Pancreas (tissue), 10 donors: ENCODE results near the gene CCT3. TPM values are rescaled to one million over a fixed set of nuclear protein-coding genes. Genes with fewer than 3 reads are reported as not detected.
A peak's percentile ranks its signal among the peaks of the same experiment; 100 is the strongest.

Source experiments
- ATAC-seq, 4 donors: fragments of 200-7000 bp; cut with Tn5 transposase; one replicate each; pipeline versions ENCODE4 v1.8.0 to v1.9.1; 2020; ENCODE audit warnings: mild to moderate bottlenecking in 4 of 4, moderate library complexity in 4 of 4
- DNase-seq, 6 donors: peaks; one replicate each; pipeline ENCODE4 v3.0.0-alpha.2; 2020
- FAIRE-seq: peaks from 2 replicates; lab custom pipeline; 2012; peaks lifted over from hg19 to GRCh38; lab: Jason Lieb, UNC
- H3K27ac ChIP-seq, 4 donors: fragments of 200-600 bp; sonication (generic); 1 replicate in 3 of 4; 2 replicates in 1 of 4; pipeline versions ENCODE4 v1.5.0 to v1.8.0; 2020
- H3K27me3 ChIP-seq, 4 donors: fragments of 200-600 bp; one replicate each; pipeline ENCODE4 v1.8.0; 2021
- H3K36me3 ChIP-seq, 3 donors: fragments of 200-600 bp; sonication (generic) in 1 of 3; one replicate each; pipeline versions ENCODE4 v1.5.0 to v1.8.0; 2020 to 2021
- H3K4me1 ChIP-seq, 3 donors: fragments of 200-600 bp; one replicate each; pipeline ENCODE4 v1.8.0; 2021
- H3K4me3 ChIP-seq, 4 donors: fragments of 200-600 bp; sonication (generic) in 2 of 4; one replicate each; pipeline versions ENCODE4 v1.5.0 to v1.8.0; 2020 to 2021
- H3K9me3 ChIP-seq, 4 donors: fragments of 200-600 bp; one replicate each; pipeline ENCODE4 v1.8.0; 2021
- CTCF ChIP-seq, 4 donors: fragments of 200-600 bp; sonication (generic) in 3 of 4; IDR thresholded peaks; one replicate each; pipeline versions ENCODE4 v1.5.0 to v1.8.0; 2021; ENCODE audit warnings: antibody characterized with exemption in 4 of 4
- WGBS, 2 donors: extraction: QIAGEN DNeasy Blood & Tissue Kit; methylation state at CpG; one replicate each; pipeline ENCODE4 v1.1.7; 2013; 5-methylcytosine and 5-hydroxymethylcytosine counted together
- intact Hi-C, 3 donors: fragments of 100-400 bp; cut with DNase I; formaldehyde crosslinking; loops; one replicate each; pipeline versions ENCODE4 v1.11.1 to v1.14.2; 2022
- polyA plus RNA-seq, 2 donors: library from polyadenylated mRNA; stranded (reverse); fragments of 200-250 nt; gene quantifications; one replicate each; pipeline ENCODE4 v1.2.3, GENCODE V29; 2013
- total RNA-seq, 6 donors: library from RNA; stranded (reverse); fragmentation: NEBNext Ultra II Directional in 4 of 6; extraction: Animal tissue kit (Norgen Biotek cat#: 25700) in 4 of 6; gene quantifications; one replicate each; pipeline versions ENCODE4 v1.2.1 to v1.2.4, GENCODE V29; 2021 to 2023
- donor health status: healthy with polysubstance abuse.
- donor health status: DM: no; HTN: no; CAD: no; lungs with moderate emphysema.
- donor health status: DM: no; HTN: no; CAD: no.
- donor health status: control.
- donor health status: control.
- donor health status: Bipolar disorder and iron deficiency.
- donor health status: DM: yes; HTN: yes; CAD: no.
- donor health status: DM: no; HTN: no; CAD: no.
- donor health status: DM: no; HTN: no; CAD: no.
- donor health status: DM: yes; HTN: yes; CAD: no.

CCT3 gene
- total and polyA plus RNA-seq, 8 donors = 47.1 to 107 (median 82.9) TPM

DNA sequence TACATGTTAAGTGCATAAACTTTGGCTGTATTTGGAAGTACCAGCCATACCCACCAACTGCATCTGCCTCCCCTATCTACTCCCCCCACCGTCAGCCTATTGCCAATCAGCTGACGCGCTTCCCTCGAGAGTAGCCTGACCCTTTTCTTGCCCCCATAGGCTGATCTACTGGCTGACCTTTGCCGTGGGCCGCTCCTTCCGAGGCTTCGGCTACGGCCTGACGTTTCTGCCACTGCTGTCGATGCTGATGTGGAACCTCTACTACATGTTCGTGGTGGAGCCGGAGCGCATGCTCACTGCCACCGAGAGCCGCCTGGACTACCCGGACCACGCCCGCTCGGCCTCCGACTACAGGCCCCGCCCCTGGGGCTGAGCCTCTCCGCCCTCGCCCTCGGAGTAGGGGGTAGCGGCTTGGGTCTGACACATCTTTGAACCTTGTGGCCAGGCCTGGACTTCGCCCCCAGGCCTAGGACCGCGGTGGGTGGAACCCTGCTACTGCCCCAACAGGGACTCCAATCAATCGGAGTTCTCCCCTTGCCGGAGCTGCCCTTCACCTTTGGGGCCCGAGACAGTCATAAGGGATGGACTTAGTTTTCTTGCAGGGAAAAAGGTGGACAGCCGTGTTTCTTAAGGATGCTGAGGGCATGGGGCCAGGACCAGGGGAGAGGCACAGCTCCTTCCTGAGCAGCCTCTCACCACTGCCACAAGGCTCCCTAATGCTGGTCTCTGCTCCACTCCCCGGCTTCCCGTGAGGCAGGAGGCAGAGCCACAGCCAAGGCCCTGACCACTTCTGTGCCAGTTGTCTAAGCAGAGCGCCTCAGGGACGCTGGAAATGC is 46.6 kb downstream of the CCT3 start:
- no peak for TF ChIP-seq CTCF (IDR thresholded peaks at IDR 0.05)
- intact Hi-C loops = no loop called here
- FAIRE-seq (no peak), DNase-seq (peak; percentile 85 to 96 (median 90)), ATAC-seq (peak; percentile 94 to 97 (median 96))
- Histone ChIP-seq H3K4me3 (peak overlapping the region; percentile 9 to 51 (median 34)), H3K4me1 (peaks cover 0 to 4% (median 3%) of the 10 kb centered on the region in 3 donors), H3K36me3 (no peaks in the 10 kb centered on the region), H3K9me3 (no peaks in the 10 kb centered on the region), H3K27me3 (no peaks in the 10 kb centered on the region), H3K27ac (peak overlapping the region; percentile 8 to 68 (median 60))
- 10 to 14% methylated on average over 35 to 37 of the region's 37 CpGs for WGBS, 2 donors

DNA sequence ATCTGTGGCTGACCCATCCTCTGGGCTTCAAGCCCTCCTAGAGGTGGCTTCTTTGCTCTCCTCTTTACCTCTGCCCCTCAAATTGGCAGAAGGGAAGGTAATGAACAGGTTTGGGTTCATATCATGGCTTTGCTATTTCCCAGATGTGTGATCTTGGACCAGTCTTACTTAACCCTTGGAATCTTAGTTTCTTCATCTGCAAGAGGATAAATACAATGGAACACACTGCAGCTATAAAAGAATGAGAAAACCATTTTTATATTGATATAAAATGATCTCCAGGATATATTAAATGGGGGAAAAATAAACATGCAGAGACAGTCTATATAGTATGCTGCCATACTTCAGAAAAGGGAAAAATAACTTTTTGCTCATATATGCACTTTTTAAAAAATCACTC is 48.2 kb downstream of the CCT3 start:
- intact Hi-C loops = no loop called here
- no peak for TF ChIP-seq CTCF (IDR thresholded peaks at IDR 0.05)
- FAIRE-seq = no peak
- Histone ChIP-seq H3K4me3 (no peak overlapping the region), H3K9me3 (no peaks in the 10 kb centered on the region), H3K4me1 (peaks cover 0 to 4% (median 3%) of the 10 kb centered on the region in 3 donors), H3K27ac (no peak overlapping the region), H3K27me3 (no peaks in the 10 kb centered on the region), H3K36me3 (no peaks in the 10 kb centered on the region)
- ATAC-seq = no peak
- DNase-seq = no peak

DNA sequence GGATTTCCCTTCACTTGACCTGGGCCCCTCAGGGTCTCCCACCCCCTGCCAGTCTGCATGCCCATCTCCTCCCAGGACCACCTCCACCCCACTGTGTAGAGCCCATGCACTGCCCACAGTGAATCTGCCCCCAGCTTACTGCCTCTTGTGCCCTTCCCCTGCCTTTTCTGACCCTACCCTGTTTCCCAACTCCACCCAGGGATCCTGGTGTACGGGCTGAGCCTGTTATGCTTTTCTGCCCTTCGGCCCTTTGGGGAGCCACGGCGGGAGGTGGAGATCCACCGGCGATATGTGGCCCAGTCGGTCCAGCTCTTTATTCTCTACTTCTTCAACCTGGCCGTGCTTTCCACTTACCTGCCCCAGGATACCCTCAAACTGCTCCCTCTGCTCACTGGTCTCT is 52.0 kb downstream of the CCT3 start:
- DNase-seq = no peak
- no peak for FAIRE-seq
- Histone ChIP-seq H3K4me3 (no peak overlapping the region), H3K4me1 (peaks cover 8 to 15% (median 9%) of the 10 kb centered on the region in 3 donors), H3K27me3 (no peaks in the 10 kb centered on the region), H3K36me3 (no peaks in the 10 kb centered on the region), H3K9me3 (no peaks in the 10 kb centered on the region), H3K27ac (no peak overlapping the region)
- WGBS, 2 donors = 92 to 93% methylated on average over 8 of the region's 8 CpGs
- no peak for TF ChIP-seq CTCF (IDR thresholded peaks at IDR 0.05)
- ATAC-seq = no peak
- intact Hi-C loops = no loop called here

DNA sequence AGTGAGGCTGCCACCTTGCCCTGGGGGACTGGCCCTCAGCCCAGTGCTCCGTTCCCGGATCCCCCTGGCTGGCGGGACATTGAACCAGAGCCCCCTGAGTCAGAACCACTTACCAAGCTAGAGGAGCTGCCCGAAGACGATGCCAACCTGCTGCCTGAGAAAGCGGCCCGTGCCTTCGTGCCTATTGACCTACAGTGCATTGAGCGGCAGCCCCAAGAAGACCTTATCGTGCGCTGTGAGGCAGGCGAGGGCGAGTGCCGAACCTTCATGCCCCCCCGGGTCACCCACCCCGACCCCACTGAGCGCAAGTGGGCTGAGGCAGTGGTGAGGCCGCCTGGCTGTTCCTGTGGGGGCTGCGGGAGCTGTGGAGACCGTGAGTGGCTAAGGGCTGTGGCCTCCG is 52.7 kb downstream of the CCT3 start:
- no peak overlapping the region for H3K4me3 ChIP-seq
- H3K36me3 ChIP-seq = no peaks in the 10 kb centered on the region
- no peak for ATAC-seq
- H3K4me1 ChIP-seq = peaks cover 6 to 16% (median 8%) of the 10 kb centered on the region in 3 donors
- intact Hi-C loops = no loop called here
- no peaks in the 10 kb centered on the region for H3K9me3 ChIP-seq
- FAIRE-seq = no peak
- DNase-seq = peak in 1 of 6 donors; percentile 66
- H3K27me3 ChIP-seq = no peaks in the 10 kb centered on the region
- 86 to 93% methylated on average over 21 of the region's 21 CpGs for WGBS, 2 donors
- TF ChIP-seq CTCF (IDR thresholded peaks at IDR 0.05) = no peak
- no peak overlapping the region for H3K27ac ChIP-seq

DNA sequence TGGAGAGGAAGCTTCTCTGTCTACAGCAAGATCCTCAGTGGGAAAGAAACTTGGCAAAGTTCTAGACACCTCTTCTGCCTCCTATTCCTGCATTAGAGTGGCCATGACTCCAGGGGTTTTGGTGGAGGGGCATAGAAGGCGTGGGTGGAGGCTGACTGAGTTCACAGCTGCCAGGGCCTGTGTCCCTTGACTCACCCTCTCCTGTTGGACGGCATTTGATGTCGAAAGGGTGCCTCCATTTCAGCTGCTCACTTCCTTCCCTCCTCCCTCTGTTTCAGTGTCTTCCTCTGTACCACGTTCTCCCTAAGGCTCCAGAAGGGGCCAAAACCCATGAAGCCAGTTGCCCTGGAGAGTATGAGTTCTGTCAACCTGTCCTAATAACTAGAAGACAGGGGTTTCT is 53.3 kb downstream of the CCT3 start:
- FAIRE-seq (no peak), DNase-seq (no peak), ATAC-seq (no peak)
- no peak overlapping the region for H3K4me3 ChIP-seq
- WGBS, 2 donors = 75 to 76% methylated on average over 4 of the region's 4 CpGs
- no peak overlapping the region for H3K27ac ChIP-seq
- H3K4me1 ChIP-seq = peaks cover 6 to 16% (median 8%) of the 10 kb centered on the region in 3 donors
- H3K9me3 ChIP-seq = no peaks in the 10 kb centered on the region
- no peaks in the 10 kb centered on the region for H3K27me3 ChIP-seq
- H3K36me3 ChIP-seq = no peaks in the 10 kb centered on the region
- no peak for TF ChIP-seq CTCF (IDR thresholded peaks at IDR 0.05)
- intact Hi-C loops = no loop called here
